Mammary epithelial cell (primary cell): ENCODE data around the gene SLIT1.

Experiments used
- CTCF ChIP-seq, 2 donors: IDR thresholded peaks in 1 of 2; conservative IDR thresholded peaks in 1 of 2; 2 replicates each; pipeline ENCODE4 v1.5.1; 2011 to 2012; ENCODE audit warnings: inconsistent platforms in 2 of 2, low read length in 2 of 2, mild to moderate bottlenecking in 2 of 2, control low read depth in 1 of 2, low read depth in 1 of 2; ENCODE audit not compliant: insufficient read depth in 1 of 2; ENCODE audit errors: extremely low read depth in 1 of 2
- EZH2 ChIP-seq: IDR thresholded peaks from 2 replicates; pipeline ENCODE4 v1.6.1; 2012; ENCODE audit warnings: low read length, inconsistent platforms, borderline replicate concordance

- TF ChIP-seq CTCF (conservative IDR thresholded peaks at IDR 0.05 in 1 of 2, IDR thresholded peaks at IDR 0.05 in 1 of 2; ENCODE audit: extremely low read depth in 1 of 2, insufficient read depth in 1 of 2, low read depth in 1 of 2, low read length in 2 of 2) (no peak), EZH2 (no peak)
These were observed 22.6 kb downstream of the SLIT1 start for GRCh38 chr10:97163181-97163580.
